K562 (cell line): Measurements from ENCODE around the gene EPM2A.

Experiments
- CTCF ChIP-seq, 3 experiments: IDR thresholded peaks in 2 of 3; conservative IDR thresholded peaks in 1 of 3; 2 replicates each; pipeline ENCODE4 v1.5.1; 2011 to 2012; ENCODE audit warnings: low read length in 3 of 3, mild to moderate bottlenecking in 3 of 3, control low read depth in 2 of 3, improper control_type of control experiment in 1 of 3, inconsistent platforms in 1 of 3, low read depth in 1 of 3, mixed read lengths in 1 of 3, moderate library complexity in 1 of 3; ENCODE audit not compliant: insufficient read depth in 2 of 3
- GABPA ChIP-seq: fragments of 200-800 bp; sonication (Bioruptor generic); conservative IDR thresholded peaks from 2 replicates; pipeline ENCODE4 v1.6.1; 2016; ENCODE audit warnings: low read depth, missing genetic modification characterization, missing compliant biosample characterization
- MAFG ChIP-seq: fragments of 450-650 bp; conservative IDR thresholded peaks from 2 replicates; pipeline ENCODE4 v1.6.1; 2016; ENCODE audit warnings: missing genetic modification characterization, missing compliant biosample characterization
- REST ChIP-seq, 2 experiments: fragments of 450-650 bp; formaldehyde crosslinking in 1 of 2; IDR thresholded peaks; 2 replicates each; pipeline versions ENCODE4 v1.4.0 to v1.6.1; 2014 to 2020; ENCODE audit warnings: mild to moderate bottlenecking in 2 of 2, borderline replicate concordance in 1 of 2, low read depth in 1 of 2
- RFX5 ChIP-seq: IDR thresholded peaks from 2 replicates; pipeline ENCODE4 v1.6.1; 2011; ENCODE audit warnings: low read depth, mild to moderate bottlenecking, improper control_type of control experiment, low read length
- RHOXF2B ChIP-seq: fragments of 250-450 bp; sonication (Bioruptor Pico); conservative IDR thresholded peaks from 2 replicates; pipeline ENCODE4 v1.5.1; 2021
- SMARCC2 ChIP-seq: fragments of 450-650 bp; IDR thresholded peaks from 2 replicates; pipeline ENCODE4 v1.6.1; 2017; ENCODE audit warnings: antibody characterized with exemption, moderate library complexity, mild to moderate bottlenecking, low read depth
- TF ChIP-seq, protein P1 (sequence below): sonication (generic); formaldehyde crosslinking; IDR thresholded peaks from 2 replicates; pipeline ENCODE4 v1.5.0; 2020; ENCODE audit warnings: missing genetic modification reagents
- TF ChIP-seq, protein P2 (sequence below): fragments of 450-650 bp; IDR thresholded peaks from 2 replicates; pipeline ENCODE4 v1.6.1; 2016; ENCODE audit warnings: mild to moderate bottlenecking, moderate library complexity

GRCh38 chr6:145756170-145756662 lies 20.9 kb upstream of the EPM2A start:
- TF ChIP-seq, protein P1, sequence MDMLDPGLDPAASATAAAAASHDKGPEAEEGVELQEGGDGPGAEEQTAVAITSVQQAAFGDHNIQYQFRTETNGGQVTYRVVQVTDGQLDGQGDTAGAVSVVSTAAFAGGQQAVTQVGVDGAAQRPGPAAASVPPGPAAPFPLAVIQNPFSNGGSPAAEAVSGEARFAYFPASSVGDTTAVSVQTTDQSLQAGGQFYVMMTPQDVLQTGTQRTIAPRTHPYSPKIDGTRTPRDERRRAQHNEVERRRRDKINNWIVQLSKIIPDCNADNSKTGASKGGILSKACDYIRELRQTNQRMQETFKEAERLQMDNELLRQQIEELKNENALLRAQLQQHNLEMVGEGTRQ (CRISPR knock-in tag): no peak
- TF ChIP-seq SMARCC2: no peak
- TF ChIP-seq GABPA (tag): no peak
- TF ChIP-seq RFX5: no peak
- no peak for TF ChIP-seq MAFG (tag)
- no peak for TF ChIP-seq REST (IDR thresholded peaks at IDR 0.05; ENCODE audit: borderline replicate concordance)
- no peak for TF ChIP-seq REST (CRISPR knock-in tag; IDR thresholded peaks at IDR 0.05; ENCODE audit: low read depth)
- TF ChIP-seq, protein P2, sequence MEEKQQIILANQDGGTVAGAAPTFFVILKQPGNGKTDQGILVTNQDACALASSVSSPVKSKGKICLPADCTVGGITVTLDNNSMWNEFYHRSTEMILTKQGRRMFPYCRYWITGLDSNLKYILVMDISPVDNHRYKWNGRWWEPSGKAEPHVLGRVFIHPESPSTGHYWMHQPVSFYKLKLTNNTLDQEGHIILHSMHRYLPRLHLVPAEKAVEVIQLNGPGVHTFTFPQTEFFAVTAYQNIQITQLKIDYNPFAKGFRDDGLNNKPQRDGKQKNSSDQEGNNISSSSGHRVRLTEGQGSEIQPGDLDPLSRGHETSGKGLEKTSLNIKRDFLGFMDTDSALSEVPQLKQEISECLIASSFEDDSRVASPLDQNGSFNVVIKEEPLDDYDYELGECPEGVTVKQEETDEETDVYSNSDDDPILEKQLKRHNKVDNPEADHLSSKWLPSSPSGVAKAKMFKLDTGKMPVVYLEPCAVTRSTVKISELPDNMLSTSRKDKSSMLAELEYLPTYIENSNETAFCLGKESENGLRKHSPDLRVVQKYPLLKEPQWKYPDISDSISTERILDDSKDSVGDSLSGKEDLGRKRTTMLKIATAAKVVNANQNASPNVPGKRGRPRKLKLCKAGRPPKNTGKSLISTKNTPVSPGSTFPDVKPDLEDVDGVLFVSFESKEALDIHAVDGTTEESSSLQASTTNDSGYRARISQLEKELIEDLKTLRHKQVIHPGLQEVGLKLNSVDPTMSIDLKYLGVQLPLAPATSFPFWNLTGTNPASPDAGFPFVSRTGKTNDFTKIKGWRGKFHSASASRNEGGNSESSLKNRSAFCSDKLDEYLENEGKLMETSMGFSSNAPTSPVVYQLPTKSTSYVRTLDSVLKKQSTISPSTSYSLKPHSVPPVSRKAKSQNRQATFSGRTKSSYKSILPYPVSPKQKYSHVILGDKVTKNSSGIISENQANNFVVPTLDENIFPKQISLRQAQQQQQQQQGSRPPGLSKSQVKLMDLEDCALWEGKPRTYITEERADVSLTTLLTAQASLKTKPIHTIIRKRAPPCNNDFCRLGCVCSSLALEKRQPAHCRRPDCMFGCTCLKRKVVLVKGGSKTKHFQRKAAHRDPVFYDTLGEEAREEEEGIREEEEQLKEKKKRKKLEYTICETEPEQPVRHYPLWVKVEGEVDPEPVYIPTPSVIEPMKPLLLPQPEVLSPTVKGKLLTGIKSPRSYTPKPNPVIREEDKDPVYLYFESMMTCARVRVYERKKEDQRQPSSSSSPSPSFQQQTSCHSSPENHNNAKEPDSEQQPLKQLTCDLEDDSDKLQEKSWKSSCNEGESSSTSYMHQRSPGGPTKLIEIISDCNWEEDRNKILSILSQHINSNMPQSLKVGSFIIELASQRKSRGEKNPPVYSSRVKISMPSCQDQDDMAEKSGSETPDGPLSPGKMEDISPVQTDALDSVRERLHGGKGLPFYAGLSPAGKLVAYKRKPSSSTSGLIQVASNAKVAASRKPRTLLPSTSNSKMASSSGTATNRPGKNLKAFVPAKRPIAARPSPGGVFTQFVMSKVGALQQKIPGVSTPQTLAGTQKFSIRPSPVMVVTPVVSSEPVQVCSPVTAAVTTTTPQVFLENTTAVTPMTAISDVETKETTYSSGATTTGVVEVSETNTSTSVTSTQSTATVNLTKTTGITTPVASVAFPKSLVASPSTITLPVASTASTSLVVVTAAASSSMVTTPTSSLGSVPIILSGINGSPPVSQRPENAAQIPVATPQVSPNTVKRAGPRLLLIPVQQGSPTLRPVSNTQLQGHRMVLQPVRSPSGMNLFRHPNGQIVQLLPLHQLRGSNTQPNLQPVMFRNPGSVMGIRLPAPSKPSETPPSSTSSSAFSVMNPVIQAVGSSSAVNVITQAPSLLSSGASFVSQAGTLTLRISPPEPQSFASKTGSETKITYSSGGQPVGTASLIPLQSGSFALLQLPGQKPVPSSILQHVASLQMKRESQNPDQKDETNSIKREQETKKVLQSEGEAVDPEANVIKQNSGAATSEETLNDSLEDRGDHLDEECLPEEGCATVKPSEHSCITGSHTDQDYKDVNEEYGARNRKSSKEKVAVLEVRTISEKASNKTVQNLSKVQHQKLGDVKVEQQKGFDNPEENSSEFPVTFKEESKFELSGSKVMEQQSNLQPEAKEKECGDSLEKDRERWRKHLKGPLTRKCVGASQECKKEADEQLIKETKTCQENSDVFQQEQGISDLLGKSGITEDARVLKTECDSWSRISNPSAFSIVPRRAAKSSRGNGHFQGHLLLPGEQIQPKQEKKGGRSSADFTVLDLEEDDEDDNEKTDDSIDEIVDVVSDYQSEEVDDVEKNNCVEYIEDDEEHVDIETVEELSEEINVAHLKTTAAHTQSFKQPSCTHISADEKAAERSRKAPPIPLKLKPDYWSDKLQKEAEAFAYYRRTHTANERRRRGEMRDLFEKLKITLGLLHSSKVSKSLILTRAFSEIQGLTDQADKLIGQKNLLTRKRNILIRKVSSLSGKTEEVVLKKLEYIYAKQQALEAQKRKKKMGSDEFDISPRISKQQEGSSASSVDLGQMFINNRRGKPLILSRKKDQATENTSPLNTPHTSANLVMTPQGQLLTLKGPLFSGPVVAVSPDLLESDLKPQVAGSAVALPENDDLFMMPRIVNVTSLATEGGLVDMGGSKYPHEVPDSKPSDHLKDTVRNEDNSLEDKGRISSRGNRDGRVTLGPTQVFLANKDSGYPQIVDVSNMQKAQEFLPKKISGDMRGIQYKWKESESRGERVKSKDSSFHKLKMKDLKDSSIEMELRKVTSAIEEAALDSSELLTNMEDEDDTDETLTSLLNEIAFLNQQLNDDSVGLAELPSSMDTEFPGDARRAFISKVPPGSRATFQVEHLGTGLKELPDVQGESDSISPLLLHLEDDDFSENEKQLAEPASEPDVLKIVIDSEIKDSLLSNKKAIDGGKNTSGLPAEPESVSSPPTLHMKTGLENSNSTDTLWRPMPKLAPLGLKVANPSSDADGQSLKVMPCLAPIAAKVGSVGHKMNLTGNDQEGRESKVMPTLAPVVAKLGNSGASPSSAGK: no peak
- no peak for TF ChIP-seq RHOXF2B (CRISPR knock-in tag)
- TF ChIP-seq CTCF (IDR thresholded peaks at IDR 0.05 in 2 of 3, conservative IDR thresholded peaks at IDR 0.05 in 1 of 3; ENCODE audit: insufficient read depth in 2 of 3, low read depth in 1 of 3, low read length in 3 of 3): no peak
